Measurements from ENCODE around the gene ZBTB7B.

ZBTB7B gene

GRCh38 chr1:155042789-155043188 is 40.2 kb downstream of the ZBTB7B start:
- Mint-ChIP-seq H3K27ac (no peak overlapping the region), H3K36me3 (no peaks in the 10 kb centered on the region), H3K4me1 (peaks cover 19% of the 10 kb centered on the region), H3K4me3 (no peak overlapping the region), H3K27me3 (peaks cover 50% of the 10 kb centered on the region), H3K9me3 (no peaks in the 10 kb centered on the region)
- DNase-seq, result no peak
- CTCF ChIA-PET, result interaction anchor here (1.3 to 17.5 kb wide), 9 partner anchors 15 to 562 kb away, joined by 3 to 220 read pairs (median 6); partner anchors contain the start of genes ADAM15, EFNA4, KRTCAP2 and PBXIP1

GRCh38 chr1:155043301-155043702 is 40.7 kb downstream of the ZBTB7B start:
- H3K4me3 Mint-ChIP-seq, result no peak overlapping the region
- CTCF ChIA-PET, result interaction anchor here (0.9 to 17.5 kb wide), 11 partner anchors 15 to 562 kb away, joined by 3 to 220 read pairs (median 6); partner anchors contain the start of genes ADAM15, EFNA4 and PBXIP1
- no peaks in the 10 kb centered on the region for H3K9me3 Mint-ChIP-seq
- H3K27me3 Mint-ChIP-seq, result peaks cover 46% of the 10 kb centered on the region
- no peak overlapping the region for H3K27ac Mint-ChIP-seq
- no peaks in the 10 kb centered on the region for H3K36me3 Mint-ChIP-seq
- no peak for DNase-seq
- H3K4me1 Mint-ChIP-seq, result peaks cover 19% of the 10 kb centered on the region

GRCh38 chr1:155043793-155044192 is 41.2 kb downstream of the ZBTB7B start:
- no peaks in the 10 kb centered on the region for H3K36me3 Mint-ChIP-seq
- H3K27me3 Mint-ChIP-seq, result peaks cover 46% of the 10 kb centered on the region
- CTCF ChIA-PET, result interaction anchor here (0.9 to 17.5 kb wide), 16 partner anchors 14 to 563 kb away, joined by 3 to 220 read pairs (median 6); partner anchors contain the start of genes ADAM15, EFNA4 and PBXIP1
- H3K4me1 Mint-ChIP-seq, result peaks cover 19% of the 10 kb centered on the region
- no peaks in the 10 kb centered on the region for H3K9me3 Mint-ChIP-seq
- no peak overlapping the region for H3K27ac Mint-ChIP-seq
- no peak overlapping the region for H3K4me3 Mint-ChIP-seq
- DNase-seq, result no peak

DNA sequence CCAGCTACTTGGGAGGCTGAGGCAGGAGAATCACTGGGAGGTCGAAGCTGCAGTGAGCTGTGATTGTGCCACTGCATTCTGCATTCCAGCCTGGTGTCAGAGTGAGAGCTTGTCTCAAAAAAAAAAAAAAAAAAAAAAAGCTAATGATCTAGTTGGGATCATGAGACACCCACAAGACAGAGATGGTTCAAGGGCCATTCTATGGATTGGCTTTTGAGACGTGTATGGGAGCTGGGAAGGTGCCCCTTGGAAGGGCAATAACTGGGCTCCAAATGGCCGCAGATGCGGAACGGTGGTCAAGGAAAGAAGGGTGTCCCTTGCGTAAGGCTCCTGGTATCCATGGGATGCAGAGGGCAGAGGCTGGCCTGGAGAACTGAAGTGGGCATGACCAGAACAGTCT is 41.8 kb downstream of the ZBTB7B start:
- CTCF ChIA-PET, result interaction anchor here (0.9 to 17.5 kb wide), 16 partner anchors 14 to 485 kb away, joined by 3 to 220 read pairs (median 6); partner anchors contain the start of genes ADAM15, EFNA4 and PBXIP1
- H3K4me3 Mint-ChIP-seq, result no peak overlapping the region
- H3K27ac Mint-ChIP-seq, result no peak overlapping the region
- DNase-seq, result no peak
- H3K4me1 Mint-ChIP-seq, result peaks cover 15% of the 10 kb centered on the region
- peaks cover 40% of the 10 kb centered on the region for H3K27me3 Mint-ChIP-seq
- H3K36me3 Mint-ChIP-seq, result no peaks in the 10 kb centered on the region
- no peaks in the 10 kb centered on the region for H3K9me3 Mint-ChIP-seq

- peaks cover 38% of the 10 kb centered on the region for H3K27me3 Mint-ChIP-seq
- peaks cover 20% of the 10 kb centered on the region for H3K4me1 Mint-ChIP-seq
- no peak overlapping the region for H3K27ac Mint-ChIP-seq
- CTCF ChIA-PET, result interaction anchor here (1.0 to 17.5 kb wide), 12 partner anchors 13 to 485 kb away, joined by 3 to 220 read pairs (median 7); partner anchors contain the start of genes ADAM15 and EFNA4
- H3K9me3 Mint-ChIP-seq, result no peaks in the 10 kb centered on the region
- peak; percentile 83 for DNase-seq
- H3K36me3 Mint-ChIP-seq, result no peaks in the 10 kb centered on the region
- no peak overlapping the region for H3K4me3 Mint-ChIP-seq
Measured at GRCh38 chr1:155044812-155045657, 42.4 kb downstream of the ZBTB7B start.

DNA sequence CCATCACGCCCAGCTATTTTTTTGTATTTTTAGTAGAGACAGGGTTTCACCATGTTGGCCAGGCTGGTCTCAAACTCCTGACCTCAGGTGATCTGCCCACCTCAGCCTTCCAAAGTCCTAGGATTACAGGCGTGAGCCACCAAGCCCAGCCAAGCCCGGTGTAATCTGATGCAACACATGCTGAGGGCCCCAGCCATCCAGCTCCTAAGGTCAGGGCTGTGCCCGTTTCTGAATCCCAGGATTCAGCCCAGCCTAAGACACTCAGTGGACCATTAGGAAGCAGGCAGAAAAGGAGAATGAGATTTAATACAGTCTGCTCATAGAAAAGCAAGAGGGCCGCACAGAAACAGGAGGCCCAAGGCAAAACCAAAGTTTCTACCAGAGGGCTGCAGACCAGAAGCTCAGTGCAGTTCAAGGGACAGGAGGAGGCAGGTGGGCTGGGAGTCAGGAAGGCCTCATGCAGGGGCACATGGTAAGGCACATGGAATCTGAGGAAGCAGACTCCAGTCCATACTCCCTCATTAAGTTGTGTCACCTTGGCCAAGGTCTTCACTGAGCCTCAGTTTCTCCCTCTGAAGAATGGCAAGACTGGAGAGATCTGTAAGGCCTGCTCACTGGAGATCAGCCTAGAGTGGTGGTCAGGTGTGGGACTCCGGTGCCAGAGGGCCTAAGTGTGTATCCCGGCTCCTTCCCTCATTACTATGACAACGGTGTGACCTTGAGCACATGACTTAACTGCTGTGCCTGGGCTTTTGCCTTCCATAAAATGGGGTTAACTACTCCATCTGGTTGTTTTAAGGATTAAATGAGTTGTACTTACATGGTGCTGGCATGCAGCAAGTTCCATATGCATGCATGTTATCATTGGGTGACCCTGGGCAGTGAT is 46.1 kb downstream of the ZBTB7B start:
- CTCF ChIA-PET, result interaction anchor here (0.8 to 17.5 kb wide), 4 partner anchors 8 to 38 kb away, joined by 3 to 220 read pairs (median 3); partner anchors contain the start of genes ADAM15 and EFNA4
- Mint-ChIP-seq H3K9me3 (no peaks in the 10 kb centered on the region), H3K27me3 (peaks cover 15% of the 10 kb centered on the region), H3K4me1 (peaks cover 44% of the 10 kb centered on the region), H3K4me3 (peak overlapping the region; percentile 82), H3K27ac (peak overlapping the region; percentile 52), H3K36me3 (no peaks in the 10 kb centered on the region)
- no peak for DNase-seq

DNA sequence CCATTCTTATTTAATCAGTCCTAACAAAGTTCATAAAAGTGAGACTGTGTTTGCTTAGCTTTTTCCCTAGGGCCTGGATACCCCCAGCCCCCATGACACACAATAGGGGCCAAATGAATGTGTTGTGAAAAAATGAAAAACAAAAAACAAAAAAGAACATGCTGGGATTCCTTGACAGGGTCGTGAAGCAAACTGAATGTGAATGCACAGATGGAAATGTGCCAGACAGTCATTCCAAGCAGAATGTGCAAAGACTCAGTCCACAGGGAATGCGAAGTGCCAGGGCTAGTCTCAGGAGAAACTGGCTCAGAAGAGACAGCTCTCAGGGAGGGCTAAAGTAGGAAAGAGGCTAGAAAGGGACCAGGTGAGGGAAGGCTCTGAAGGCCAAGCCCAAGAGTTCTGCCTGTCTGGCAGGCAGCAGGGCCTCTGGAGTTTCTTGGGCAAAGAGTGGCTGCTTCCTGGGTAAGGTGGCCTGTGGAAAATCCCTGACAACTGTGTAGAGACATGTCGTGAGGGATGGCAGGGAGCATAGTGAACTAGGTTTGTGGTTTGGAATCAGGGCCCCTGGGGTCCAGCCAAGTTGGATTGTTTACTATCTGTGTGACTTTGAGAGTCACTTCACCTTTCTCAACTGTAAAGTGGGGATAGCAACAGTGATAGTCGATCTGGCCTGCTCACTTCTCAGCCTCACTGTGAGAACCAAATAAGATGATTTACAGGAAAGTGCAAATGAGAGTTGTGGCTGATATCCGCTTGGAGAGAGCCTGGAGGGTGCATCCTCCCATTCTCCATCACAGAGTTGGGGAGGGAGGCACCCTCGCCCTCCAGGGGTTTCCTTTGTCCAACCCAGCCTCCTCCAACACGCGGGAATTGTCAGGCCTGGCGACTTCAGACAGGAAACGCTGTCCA is 47.3 kb downstream of the ZBTB7B start:
- H3K27ac Mint-ChIP-seq, result no peak overlapping the region
- H3K9me3 Mint-ChIP-seq, result no peaks in the 10 kb centered on the region
- H3K4me1 Mint-ChIP-seq, result peaks cover 34% of the 10 kb centered on the region
- DNase-seq, result no peak
- H3K4me3 Mint-ChIP-seq, result peak overlapping the region; percentile 82
- H3K27me3 Mint-ChIP-seq, result peaks cover 12% of the 10 kb centered on the region
- no peaks in the 10 kb centered on the region for H3K36me3 Mint-ChIP-seq
- CTCF ChIA-PET, result interaction anchor here (1.0 to 17.5 kb wide), 10 partner anchors 5 to 76 kb away, joined by 3 to 220 read pairs (median 6); partner anchors contain the start of genes ADAM15, EFNA4 and FLAD1

GRCh38 chr1:155050560-155051341 is 48.1 kb downstream of the ZBTB7B start, which contains the start of gene ADAM15:
TSS of gene ADAM15 (plus strand) at chr1:155051316. CDS start at chr1:155051387, 71 bp downstream.
- Mint-ChIP-seq H3K4me1 (peaks cover 30% of the 10 kb centered on the region), H3K27ac (peak within 1 kb of the TSS; percentile 81), H3K27me3 (peaks cover 12% of the 10 kb centered on the region), H3K4me3 (peak within 1 kb of the TSS; percentile 82), H3K9me3 (no peaks in the 10 kb centered on the region), H3K36me3 (no peaks in the 10 kb centered on the region)
- CTCF ChIA-PET, result interaction anchor here (0.6 to 17.5 kb wide), 14 partner anchors 6 to 81 kb away, joined by 3 to 220 read pairs (median 6); partner anchors contain the start of genes ADAM15, EFNA4, FLAD1 and SHC1
- DNase-seq, result peak; percentile 85

GRCh38 chr1:155051342-155051776 is 48.8 kb downstream of the ZBTB7B start:
- DNase-seq, result no peak

DNA sequence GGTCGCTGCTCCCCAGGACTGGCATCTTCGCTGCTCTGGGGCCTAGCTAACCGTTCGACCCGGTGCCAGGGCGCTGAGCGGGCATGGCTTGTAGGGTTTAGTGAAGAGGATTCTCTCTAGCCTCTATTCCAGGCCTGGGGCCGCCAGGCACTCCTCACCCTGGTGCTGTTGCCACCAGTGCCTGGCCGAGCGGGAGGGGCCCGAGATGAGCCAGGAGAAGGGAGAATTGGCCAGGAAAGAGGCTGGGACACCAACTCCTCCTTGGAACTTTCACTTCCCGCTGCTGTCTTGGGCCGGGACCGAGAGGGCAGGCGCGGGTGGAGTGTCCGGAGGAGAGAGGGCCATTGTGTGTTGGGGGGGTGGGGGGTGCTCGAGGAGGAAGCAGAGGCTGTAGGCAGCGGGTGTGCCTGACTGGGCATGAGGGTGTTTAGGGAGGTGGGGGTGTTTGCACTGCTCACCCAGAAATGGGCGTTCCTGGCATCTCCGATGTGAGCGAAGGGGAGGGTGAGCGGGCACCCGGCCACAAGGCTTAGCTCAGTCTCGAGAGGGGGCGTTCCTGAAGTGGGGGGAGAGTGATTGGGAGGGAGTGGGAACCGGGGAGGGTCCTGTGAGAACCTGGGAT is 49.3 kb downstream of the ZBTB7B start:
- peak overlapping the region; percentile 78 for H3K27ac Mint-ChIP-seq

More at GRCh38 chr1:155051342-155051776, 48.8 kb downstream of the ZBTB7B start:
- Mint-ChIP-seq H3K27ac (no peak overlapping the region), H3K4me3 (peak overlapping the region; percentile 82), H3K9me3 (no peaks in the 10 kb centered on the region), H3K4me1 (peaks cover 30% of the 10 kb centered on the region), H3K36me3 (peaks cover 3% of the 10 kb centered on the region), H3K27me3 (peaks cover 12% of the 10 kb centered on the region)
- CTCF ChIA-PET, result interaction anchor here (0.6 to 17.5 kb wide), 14 partner anchors 6 to 81 kb away, joined by 3 to 220 read pairs (median 6); partner anchors contain the start of genes ADAM15, EFNA4, FLAD1 and SHC1

DNA sequence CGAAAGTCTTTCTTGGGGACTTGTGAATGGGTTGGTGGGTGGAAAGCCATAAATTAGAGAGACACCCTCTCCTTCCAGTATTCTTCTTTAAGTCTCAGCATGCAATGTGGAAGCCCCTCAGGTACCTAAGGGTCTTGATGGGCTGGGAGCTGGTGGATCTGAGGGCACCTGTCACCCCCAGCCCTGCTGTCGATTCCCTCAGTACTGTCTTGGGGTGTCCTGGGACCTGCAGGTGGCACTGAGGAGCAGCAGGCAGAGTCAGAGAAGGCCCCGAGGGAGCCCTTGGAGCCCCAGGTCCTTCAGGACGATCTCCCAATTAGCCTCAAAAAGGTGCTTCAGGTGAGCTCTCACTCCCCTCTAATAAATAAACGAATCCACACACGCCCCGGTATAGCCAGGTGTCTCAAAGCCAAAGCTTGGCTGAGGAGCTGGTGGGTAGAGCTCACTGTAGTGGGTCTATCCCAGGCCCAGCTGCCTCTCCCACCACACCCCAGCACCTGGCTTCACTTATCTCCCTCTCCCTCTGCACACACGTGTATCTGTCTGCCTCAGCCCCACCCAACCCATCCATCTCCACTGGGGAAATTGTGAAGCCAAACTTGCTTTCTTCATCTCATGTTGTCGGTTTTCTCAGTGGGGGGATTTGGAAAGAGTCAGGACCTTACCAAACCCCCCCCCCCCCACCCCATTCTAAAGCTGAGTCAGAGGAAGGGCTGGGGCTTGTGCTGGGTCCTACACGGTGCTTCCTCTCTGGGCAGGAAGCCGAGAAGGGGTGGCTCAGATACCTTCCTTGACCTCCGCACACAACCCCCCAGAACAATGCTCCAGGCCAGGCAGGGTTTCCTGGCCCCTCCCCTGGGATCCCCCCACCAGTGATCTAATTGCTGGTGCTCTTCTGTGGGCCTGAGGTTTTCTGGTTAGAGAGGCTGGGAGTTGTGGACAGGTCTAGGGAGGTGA is 50.1 kb downstream of the ZBTB7B start:
- Mint-ChIP-seq H3K36me3 (peaks cover 3% of the 10 kb centered on the region), H3K4me3 (peak overlapping the region; percentile 82), H3K27me3 (peaks cover 6% of the 10 kb centered on the region), H3K4me1 (peaks cover 30% of the 10 kb centered on the region), H3K9me3 (no peaks in the 10 kb centered on the region), H3K27ac (peak overlapping the region; percentile 78)
- DNase-seq, result peak; percentile 54
- CTCF ChIA-PET, result interaction anchor here (0.8 to 17.5 kb wide), 9 partner anchors 5 to 109 kb away, joined by 3 to 220 read pairs (median 6); partner anchors contain the start of genes ADAM15 and EFNA4

More for the DNA sequence above, 49.3 kb downstream of the ZBTB7B start:
- Mint-ChIP-seq H3K36me3 (peaks cover 3% of the 10 kb centered on the region), H3K4me1 (peaks cover 30% of the 10 kb centered on the region), H3K4me3 (peak overlapping the region; percentile 82), H3K27me3 (peaks cover 12% of the 10 kb centered on the region), H3K9me3 (no peaks in the 10 kb centered on the region)
- DNase-seq, result peak; percentile 69
- CTCF ChIA-PET, result interaction anchor here (1.3 to 17.5 kb wide), 8 partner anchors 6 to 82 kb away, joined by 3 to 220 read pairs (median 6); partner anchors contain the start of genes ADAM15, EFNA4 and SHC1

Measured in activated naive CD4-positive, alpha-beta T cell treated with anti-CD3 and anti-CD28 coated beads, Interleukin-2, amount 10 ng/mL, durations not matched to agents 7 days and 5 days (primary cell).